ENCODE data around the gene TNS2. TPM values are rescaled to one million over a fixed set of nuclear protein-coding genes. Genes with fewer than 3 reads are reported as not detected.
"Not testable (repeated sequence)": the region's sequence is repeated elsewhere in the genome, so short reads cannot be mapped to it uniquely, and the experiment has no call there.

Gene TNS2
- 1 to 10 TPM; 1.0 to 1.4 TPM for total RNA-seq

DNA sequence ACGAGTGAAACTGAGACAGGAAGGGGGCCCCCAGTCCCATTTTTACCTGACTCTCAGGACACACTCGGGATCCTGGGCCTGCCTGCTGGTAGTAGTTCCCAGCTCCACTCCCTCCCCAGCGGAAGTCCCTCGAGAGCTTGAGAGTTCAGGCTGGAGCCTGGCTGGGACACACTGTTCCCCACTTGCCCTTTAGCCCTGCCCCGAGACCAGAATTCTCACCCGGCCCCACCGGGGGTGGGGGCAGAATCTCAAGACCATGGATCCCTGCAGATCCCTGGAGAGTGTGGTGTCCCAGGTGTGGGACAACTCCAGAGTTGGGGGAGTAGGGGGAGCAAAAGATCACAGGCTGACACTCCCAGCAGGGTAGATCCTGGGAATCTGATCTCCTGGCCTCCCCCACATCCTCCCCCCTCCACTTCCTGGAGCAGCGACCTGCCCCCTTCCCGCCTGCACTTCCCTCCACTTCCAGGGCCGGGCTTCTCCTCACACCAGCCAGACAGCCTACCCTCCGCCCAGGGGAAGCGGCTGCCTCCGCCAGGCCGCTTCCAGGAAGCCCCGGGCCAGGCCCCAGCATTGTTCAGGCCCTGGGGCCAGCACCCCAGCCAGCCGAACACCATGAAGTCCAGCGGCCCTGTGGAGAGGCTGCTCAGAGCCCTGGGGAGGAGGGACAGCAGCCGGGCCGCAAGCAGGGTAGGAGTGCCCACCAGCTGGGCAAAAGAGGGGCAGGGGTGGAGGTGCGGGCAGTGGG is at the start of gene TNS2:
TNS2 (plus strand) TSS at position 495 of the 748 bp plus-strand sequence; CDS start at position 616, 121 bp downstream.
- peaks cover 34% of the 10 kb centered on the region for H3K4me1 Mint-ChIP-seq (ENCODE audit: low read depth)
- peak within 1 kb of the TSS; percentile 9 for H3K27ac Mint-ChIP-seq
- no peak for ATAC-seq
- CTCF ChIA-PET = interaction anchor here (1.2 to 4.3 kb wide), 3 partner anchors 12 to 49 kb away, joined by 5 to 21 read pairs (median 18); no protein-coding TSS in a partner anchor
- no peaks in the 10 kb centered on the region for H3K9me3 Mint-ChIP-seq (ENCODE audit: insufficient read depth)
- no peaks in the 10 kb centered on the region for H3K36me3 Mint-ChIP-seq (ENCODE audit: low read depth)
- DNase-seq = no peak
- peaks cover 6% of the 10 kb centered on the region for H3K27me3 Mint-ChIP-seq (ENCODE audit: low read depth)
- POLR2A ChIA-PET = no interaction called here
- H3K4me3 Mint-ChIP-seq = no peak within 1 kb of the TSS

- no peak for ATAC-seq
- DNase-seq = no peak
- CTCF ChIA-PET = interaction anchor here (2.3 kb wide), 1 partner anchor 124 kb away, joined by 12 read pairs; no protein-coding TSS in a partner anchor
- Mint-ChIP-seq H3K9me3 (ENCODE audit: insufficient read depth) (no peaks in the 10 kb centered on the region), H3K36me3 (ENCODE audit: low read depth) (peaks cover 13% of the 10 kb centered on the region), H3K4me3 (peak overlapping the region; percentile 32), H3K4me1 (ENCODE audit: low read depth) (peaks cover 31% of the 10 kb centered on the region), H3K27me3 (ENCODE audit: low read depth) (peaks cover 7% of the 10 kb centered on the region), H3K27ac (no peak overlapping the region)
- POLR2A ChIA-PET = no interaction called here
Observed at GRCh38 chr12:53004178-53004577, 45.7 kb upstream of the TNS2 start.

DNA sequence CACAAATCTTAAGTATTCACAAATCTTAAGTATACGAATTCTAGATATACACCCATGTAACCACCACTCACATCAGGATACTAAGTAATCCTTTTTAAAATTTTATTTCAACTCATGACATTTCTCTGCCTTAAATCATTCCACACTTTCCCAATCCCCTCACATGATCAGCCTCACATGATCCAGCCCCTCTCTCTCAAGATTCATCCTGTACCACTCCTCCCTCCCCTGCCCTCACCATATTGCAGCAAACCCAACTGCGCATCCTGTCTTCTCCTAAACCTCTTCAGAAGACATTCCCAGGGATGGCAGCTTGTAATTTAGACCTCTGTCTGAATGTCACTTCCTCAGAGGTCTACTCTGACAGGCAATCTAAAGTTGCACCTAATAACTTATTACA is 45.3 kb upstream of the TNS2 start:
- no peak for ATAC-seq
- Mint-ChIP-seq H3K36me3 (ENCODE audit: low read depth) (peaks cover 16% of the 10 kb centered on the region), H3K4me3 (peak overlapping the region; percentile 97), H3K27ac (peak overlapping the region; percentile 26), H3K9me3 (ENCODE audit: insufficient read depth) (no peaks in the 10 kb centered on the region), H3K27me3 (ENCODE audit: low read depth) (peaks cover 5% of the 10 kb centered on the region), H3K4me1 (ENCODE audit: low read depth) (peaks cover 34% of the 10 kb centered on the region)
- POLR2A ChIA-PET = no interaction called here
- CTCF ChIA-PET = interaction anchor here (2.3 kb wide), 1 partner anchor 125 kb away, joined by 12 read pairs; no protein-coding TSS in a partner anchor
- DNase-seq = no peak

DNA sequence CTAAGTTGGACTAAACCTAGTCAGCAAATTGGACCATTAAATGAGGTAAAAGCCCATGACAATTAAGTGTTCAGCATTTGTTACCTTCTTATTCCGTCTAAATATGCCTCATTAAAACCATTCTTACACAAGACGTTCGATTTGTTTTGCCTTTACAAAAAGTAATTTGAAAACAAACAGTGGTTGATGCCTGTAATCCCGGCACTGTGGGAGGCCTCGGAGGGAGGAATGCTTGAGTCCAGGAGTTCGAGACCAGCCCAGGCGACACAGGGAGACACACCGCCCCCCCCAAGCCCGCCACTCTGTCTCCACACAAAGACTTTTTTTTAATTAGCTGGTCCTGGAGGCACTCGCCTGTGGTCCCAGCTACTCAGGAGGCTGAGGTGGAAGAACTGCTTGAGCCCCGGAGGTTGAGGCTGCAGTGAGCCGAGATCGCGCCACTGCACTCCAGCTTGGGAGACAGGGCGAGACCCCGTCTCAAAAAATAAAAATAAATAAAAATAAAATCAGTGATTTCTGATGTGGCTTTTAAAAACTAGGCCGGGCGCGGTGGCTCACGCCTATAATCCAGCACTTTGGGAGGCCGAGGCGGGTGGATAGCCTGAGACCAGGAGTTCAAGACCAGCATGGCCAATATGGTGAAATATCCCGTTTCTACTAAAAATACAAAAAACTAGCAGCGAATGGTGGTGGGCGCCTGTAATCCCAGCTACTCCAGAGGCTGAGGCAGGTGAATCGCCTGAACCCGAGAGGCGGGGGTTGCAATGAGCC is 44.5 kb upstream of the TNS2 start:
- peak overlapping the region; percentile 97 for H3K4me3 Mint-ChIP-seq
- DNase-seq = no peak
- ChIA-PET CTCF (interaction anchor here (1.0 to 3.0 kb wide), 8 partner anchors 19 to 135 kb away, joined by 3 to 18 read pairs (median 6); no protein-coding TSS in a partner anchor), POLR2A (interaction anchor here (0.6 to 2.3 kb wide), 5 partner anchors 10 to 1706 kb away, joined by 3 to 7 read pairs (median 4); partner anchors contain the start of genes CSAD, PFDN5 and ZNF740)
- peaks cover 23% of the 10 kb centered on the region for H3K36me3 Mint-ChIP-seq (ENCODE audit: low read depth)
- no peak for ATAC-seq
- H3K4me1 Mint-ChIP-seq (ENCODE audit: low read depth) = peaks cover 42% of the 10 kb centered on the region
- peaks cover 2% of the 10 kb centered on the region for H3K27me3 Mint-ChIP-seq (ENCODE audit: low read depth)
- peak overlapping the region; percentile 98 for H3K27ac Mint-ChIP-seq
- H3K9me3 Mint-ChIP-seq (ENCODE audit: insufficient read depth) = no peaks in the 10 kb centered on the region

DNA sequence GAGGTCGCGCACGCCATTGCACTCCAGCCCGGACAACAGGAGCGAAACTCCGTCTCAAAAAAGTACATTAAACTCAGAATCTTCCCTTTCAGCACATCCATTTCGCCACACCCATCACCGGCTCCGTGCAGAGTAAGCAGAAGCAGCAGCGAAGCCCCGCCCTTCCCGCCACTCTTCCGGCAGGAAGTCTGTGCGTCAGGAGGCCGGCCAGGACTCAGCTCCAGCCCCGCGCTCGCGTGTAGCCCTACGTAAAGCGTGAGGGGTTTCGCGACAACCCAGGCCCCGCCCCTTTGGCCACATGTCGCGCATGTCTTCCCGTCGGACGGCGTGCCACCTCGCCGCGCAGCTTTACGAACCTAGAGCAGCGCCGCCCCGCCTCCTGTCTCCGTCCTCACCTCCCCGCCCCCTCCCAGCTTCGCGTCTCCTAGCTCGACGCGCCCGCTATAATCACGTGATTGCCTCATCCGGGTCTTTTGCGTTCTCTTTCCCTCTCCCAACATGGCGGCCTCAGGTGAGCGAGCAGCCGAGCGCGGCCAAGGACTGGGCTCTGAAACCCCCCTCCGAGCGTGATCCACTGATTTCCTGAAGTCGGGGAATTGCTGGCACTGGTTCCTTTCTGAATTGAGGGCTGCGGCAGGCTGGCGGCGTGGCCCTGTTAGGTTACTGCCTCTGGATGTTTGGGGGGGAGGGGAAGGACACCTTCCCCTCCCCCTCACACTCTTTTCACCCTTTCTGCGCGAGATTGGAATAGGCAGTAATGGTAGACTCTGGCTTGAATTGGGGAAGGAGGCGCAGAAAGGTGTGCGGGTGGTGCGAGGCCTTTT is 43.7 kb upstream of the TNS2 start, which contains the start of gene EIF4B:
EIF4B (plus strand) TSS at position 471 of the 824 bp plus-strand sequence; CDS start at position 499, 28 bp downstream.
- CTCF ChIA-PET = interaction anchor here (1.0 to 3.0 kb wide), 8 partner anchors 20 to 135 kb away, joined by 3 to 18 read pairs (median 6); no protein-coding TSS in a partner anchor
- Mint-ChIP-seq H3K9me3 (ENCODE audit: insufficient read depth) (no peaks in the 10 kb centered on the region), H3K27ac (peak within 1 kb of the TSS; percentile 98), H3K4me1 (ENCODE audit: low read depth) (peaks cover 47% of the 10 kb centered on the region), H3K4me3 (peak within 1 kb of the TSS; percentile 97), H3K36me3 (ENCODE audit: low read depth) (peaks cover 27% of the 10 kb centered on the region), H3K27me3 (ENCODE audit: low read depth) (peaks cover 2% of the 10 kb centered on the region)
- ATAC-seq (peak; percentile 97), DNase-seq (peak; percentile 100)
- POLR2A ChIA-PET = interaction anchor here (0.6 to 2.3 kb wide), 6 partner anchors 9 to 1705 kb away, joined by 3 to 7 read pairs (median 4); partner anchors contain the start of genes AAAS, CSAD, PFDN5 and ZNF740

- peak overlapping the region; percentile 98 for H3K27ac Mint-ChIP-seq
- peaks cover under 1% of the 10 kb centered on the region for H3K27me3 Mint-ChIP-seq (ENCODE audit: low read depth)
- DNase-seq (peak; percentile 85), ATAC-seq (peak; percentile 41)
- ChIA-PET CTCF (interaction anchor here (1.2 to 3.0 kb wide), 3 partner anchors 31 to 314 kb away, joined by 4 to 18 read pairs (median 5); partner anchors contain the start of gene AAAS), POLR2A (interaction anchor here (0.9 to 2.3 kb wide), 4 partner anchors 32 to 314 kb away, joined by 3 to 7 read pairs (median 4); partner anchors contain the start of genes AAAS, CSAD, SPRYD3 and ZNF740)
- no peaks in the 10 kb centered on the region for H3K9me3 Mint-ChIP-seq (ENCODE audit: insufficient read depth)
- peaks cover 33% of the 10 kb centered on the region for H3K36me3 Mint-ChIP-seq (ENCODE audit: low read depth)
- peaks cover 54% of the 10 kb centered on the region for H3K4me1 Mint-ChIP-seq (ENCODE audit: low read depth)
- H3K4me3 Mint-ChIP-seq = peak overlapping the region; percentile 97
Observed at GRCh38 chr12:53006810-53007309, 43.0 kb upstream of the TNS2 start.

DNA sequence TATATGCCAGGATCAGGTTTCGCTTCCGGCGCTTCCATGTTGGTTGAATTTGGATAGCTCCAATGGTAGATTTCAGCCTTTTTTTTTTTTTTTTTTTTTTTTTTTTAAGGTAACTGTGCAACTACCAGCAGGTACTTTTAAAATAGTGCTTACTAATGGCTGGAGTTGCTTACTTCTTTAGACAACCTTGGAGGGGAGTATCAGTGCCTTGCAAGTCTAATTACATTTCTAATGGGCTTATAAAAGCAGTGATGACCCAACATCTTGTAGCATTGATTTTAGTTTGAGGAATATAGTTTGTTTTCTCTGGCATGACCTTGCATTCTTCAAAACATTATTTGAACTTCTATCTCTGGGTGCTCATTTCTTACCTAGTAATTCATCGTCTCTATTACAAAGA is 42.5 kb upstream of the TNS2 start:
- Mint-ChIP-seq H3K4me3 (peak overlapping the region; percentile 97), H3K9me3 (ENCODE audit: insufficient read depth) (no peaks in the 10 kb centered on the region), H3K27me3 (ENCODE audit: low read depth) (no peaks in the 10 kb centered on the region), H3K27ac (peak overlapping the region; percentile 98), H3K36me3 (ENCODE audit: low read depth) (peaks cover 35% of the 10 kb centered on the region), H3K4me1 (ENCODE audit: low read depth) (peaks cover 55% of the 10 kb centered on the region)
- DNase-seq (no peak), ATAC-seq (no peak)
- CTCF ChIA-PET = interaction anchor here (1.6 to 3.0 kb wide), 2 partner anchors 31 to 314 kb away, joined by 4 to 18 read pairs; partner anchors contain the start of gene AAAS
- POLR2A ChIA-PET = interaction anchor here (1.0 to 2.3 kb wide), 3 partner anchors 31 to 173 kb away, joined by 4 to 7 read pairs (median 5); partner anchors contain the start of genes CSAD, SPRYD3 and ZNF740

GRCh38 chr12:53008760-53009159 is 41.1 kb upstream of the TNS2 start:
- H3K27ac Mint-ChIP-seq; ATAC-seq; H3K27me3 Mint-ChIP-seq (ENCODE audit: low read depth); H3K9me3 Mint-ChIP-seq (ENCODE audit: insufficient read depth); DNase-seq; POLR2A ChIA-PET: not testable (repeated sequence)
- Mint-ChIP-seq H3K4me1 (ENCODE audit: low read depth) (peaks cover 63% of the 10 kb centered on the region), H3K36me3 (ENCODE audit: low read depth) (peaks cover 41% of the 10 kb centered on the region), H3K4me3 (peak overlapping the region; percentile 97)
- CTCF ChIA-PET = interaction anchor here (3.0 kb wide), 1 partner anchor 29 kb away, joined by 18 read pairs; no protein-coding TSS in a partner anchor

DNA sequence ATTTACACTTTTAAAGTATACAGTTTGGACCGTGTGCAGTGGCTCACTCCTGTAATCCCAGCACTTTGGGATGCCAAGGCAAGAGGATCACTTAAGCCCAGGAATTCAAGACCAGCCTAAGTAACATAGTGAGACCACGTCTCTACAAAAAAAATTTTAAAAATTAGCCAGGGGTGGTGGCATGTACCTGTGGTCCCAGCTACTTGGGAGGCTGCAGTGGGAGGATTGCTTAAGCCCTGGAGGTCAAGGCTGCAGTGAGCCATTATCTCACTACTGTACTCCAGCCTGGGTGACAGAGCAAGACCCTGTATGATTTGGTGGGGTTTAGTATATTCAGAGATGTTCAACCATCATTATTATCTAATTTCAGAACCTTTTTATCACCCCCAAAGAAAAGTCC is 38.9 kb upstream of the TNS2 start:
- H3K27me3 Mint-ChIP-seq (ENCODE audit: low read depth) = no peaks in the 10 kb centered on the region
- no peak overlapping the region for H3K4me3 Mint-ChIP-seq
- H3K36me3 Mint-ChIP-seq (ENCODE audit: low read depth) = peaks cover 46% of the 10 kb centered on the region
- no peak for DNase-seq
- no peaks in the 10 kb centered on the region for H3K9me3 Mint-ChIP-seq (ENCODE audit: insufficient read depth)
- no peak for ATAC-seq
- POLR2A ChIA-PET = no interaction called here
- H3K4me1 Mint-ChIP-seq (ENCODE audit: low read depth) = peaks cover 64% of the 10 kb centered on the region
- CTCF ChIA-PET = interaction anchor here (1.6 to 2.2 kb wide), 3 partner anchors 15 to 43 kb away, joined by 4 to 11 read pairs (median 4); no protein-coding TSS in a partner anchor
- no peak overlapping the region for H3K27ac Mint-ChIP-seq

DNA sequence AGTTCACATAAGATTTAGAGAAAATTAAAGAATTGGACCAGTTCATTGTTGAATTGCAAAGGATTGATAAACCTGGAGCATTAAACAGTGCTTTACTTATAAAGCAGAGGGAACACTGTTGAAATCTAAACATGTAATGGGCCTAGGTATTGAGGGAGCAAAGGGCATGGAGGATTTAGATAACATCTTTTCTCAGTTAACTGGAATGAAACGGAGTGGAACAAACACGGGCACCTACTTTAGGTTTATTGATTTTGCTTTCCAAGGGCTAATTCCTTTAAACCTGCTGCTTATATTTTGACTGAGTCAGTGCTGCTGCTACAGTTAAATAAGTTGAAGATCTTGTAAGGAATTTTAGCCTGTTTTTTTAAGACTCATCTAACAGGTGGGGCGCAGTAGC is 38.0 kb upstream of the TNS2 start:
- Mint-ChIP-seq H3K27me3 (ENCODE audit: low read depth) (no peaks in the 10 kb centered on the region), H3K4me3 (no peak overlapping the region), H3K36me3 (ENCODE audit: low read depth) (peaks cover 53% of the 10 kb centered on the region), H3K9me3 (ENCODE audit: insufficient read depth) (no peaks in the 10 kb centered on the region), H3K27ac (no peak overlapping the region), H3K4me1 (ENCODE audit: low read depth) (peaks cover 63% of the 10 kb centered on the region)
- DNase-seq = no peak
- POLR2A ChIA-PET = no interaction called here
- CTCF ChIA-PET = interaction anchor here (2.2 kb wide), 1 partner anchor 26 kb away, joined by 11 read pairs; no protein-coding TSS in a partner anchor
- no peak for ATAC-seq

Measured in activated CD8-positive, alpha-beta T cell treated with anti-CD3 and anti-CD28 coated beads, Interleukin-2, amount 10 ng/mL, durations not matched to agents 7 days and 5 days (primary cell).